HG03108 (cell line): Measurements from ENCODE around the gene ARHGAP4.

ENCODE experiments used
- ATAC-seq: cut with Tn5 transposase; IDR thresholded peaks from one replicate; pipeline ENCODE4 v1.9.1; 2021; ENCODE audit warnings: moderate library complexity; ENCODE audit not compliant: unreplicated experiment

The ARHGAP4 gene

GRCh38 chrX:153884136-153884535 lies 41.9 kb downstream of the ARHGAP4 start:
- no peak for ATAC-seq

GRCh38 chrX:153883163-153883843 lies 42.8 kb downstream of the ARHGAP4 start:
- no peak for ATAC-seq

- ATAC-seq = no peak
Measured at GRCh38 chrX:153882557-153882956, 43.5 kb downstream of the ARHGAP4 start.

- no peak for ATAC-seq
Measured at GRCh38 chrX:153882086-153882498, 44.0 kb downstream of the ARHGAP4 start.

- no peak for ATAC-seq
Measured at GRCh38 chrX:153881281-153881680, 44.8 kb downstream of the ARHGAP4 start.

GRCh38 chrX:153880440-153880815 lies 45.6 kb downstream of the ARHGAP4 start:
- ATAC-seq = no peak

- ATAC-seq = no peak
Measured at GRCh38 chrX:153879741-153880439, 46.2 kb downstream of the ARHGAP4 start.

GRCh38 chrX:153878969-153879653 lies 47.0 kb downstream of the ARHGAP4 start:
- ATAC-seq = no peak

GRCh38 chrX:153878345-153878744 lies 47.7 kb downstream of the ARHGAP4 start:
- no peak for ATAC-seq

GRCh38 chrX:153877571-153878261 lies 48.3 kb downstream of the ARHGAP4 start:
- no peak for ATAC-seq

- ATAC-seq = no peak
Measured at GRCh38 chrX:153876112-153876491, 50.0 kb downstream of the ARHGAP4 start.

GRCh38 chrX:153875391-153876111 lies 50.5 kb downstream of the ARHGAP4 start:
- ATAC-seq = no peak

- ATAC-seq = no peak
Measured at GRCh38 chrX:153874366-153875125, 51.5 kb downstream of the ARHGAP4 start.

- ATAC-seq = no peak
Measured at GRCh38 chrX:153874085-153874365, 52.0 kb downstream of the ARHGAP4 start.

GRCh38 chrX:153873282-153874084 lies 52.6 kb downstream of the ARHGAP4 start:
- no peak for ATAC-seq

- ATAC-seq = no peak
Measured at GRCh38 chrX:153871946-153872878, 53.9 kb downstream of the ARHGAP4 start.

- no peak for ATAC-seq
Measured at GRCh38 chrX:153871451-153871850, 54.6 kb downstream of the ARHGAP4 start.

GRCh38 chrX:153870791-153871360 lies 55.2 kb downstream of the ARHGAP4 start:
- ATAC-seq = no peak
